HG03175 (cell line): ENCODE data around the gene TOP1.

Experiments
- ATAC-seq: cut with Tn5 transposase; IDR thresholded peaks from one replicate; pipeline ENCODE4 v1.9.1; 2021; ENCODE audit warnings: mild to moderate bottlenecking, moderate library complexity; ENCODE audit not compliant: unreplicated experiment

Gene TOP1

GRCh38 chr20:41141153-41141815 lies 112.7 kb downstream of the TOP1 start:
- ATAC-seq = no peak

GRCh38 chr20:41142245-41142644 lies 113.6 kb downstream of the TOP1 start:
- no peak for ATAC-seq

GRCh38 chr20:41142919-41143318 lies 114.3 kb downstream of the TOP1 start:
- ATAC-seq = no peak

- no peak for ATAC-seq
Measured at GRCh38 chr20:41143354-41143753, 114.7 kb downstream of the TOP1 start.

- ATAC-seq = no peak
Measured at GRCh38 chr20:41145317-41145716, 116.7 kb downstream of the TOP1 start.

- ATAC-seq = no peak
Measured at GRCh38 chr20:41145821-41146620, 117.4 kb downstream of the TOP1 start.

- ATAC-seq = no peak
Measured at GRCh38 chr20:41147767-41148191, 119.2 kb downstream of the TOP1 start.

- no peak for ATAC-seq
Measured at GRCh38 chr20:41148942-41149341, 120.3 kb downstream of the TOP1 start.

- ATAC-seq = no peak
Measured at GRCh38 chr20:41150664-41151063, 122.0 kb downstream of the TOP1 start.

GRCh38 chr20:41151134-41151869 lies 122.7 kb downstream of the TOP1 start:
- ATAC-seq = no peak

- ATAC-seq = no peak
Measured at GRCh38 chr20:41152108-41152757, 123.6 kb downstream of the TOP1 start.

GRCh38 chr20:41154436-41155176 lies 126.0 kb downstream of the TOP1 start:
- ATAC-seq = no peak

- no peak for ATAC-seq
Measured at GRCh38 chr20:41155261-41155660, 126.6 kb downstream of the TOP1 start.

- ATAC-seq = no peak
Measured at GRCh38 chr20:41158082-41158625, 129.5 kb downstream of the TOP1 start.

- no peak for ATAC-seq
Measured at GRCh38 chr20:41159547-41159946, 130.9 kb downstream of the TOP1 start.

GRCh38 chr20:41160686-41161085 lies 132.1 kb downstream of the TOP1 start:
- ATAC-seq = no peak

- ATAC-seq = no peak
Measured at GRCh38 chr20:41161886-41162285, 133.3 kb downstream of the TOP1 start.

- ATAC-seq = no peak
Measured at GRCh38 chr20:41162396-41162795, 133.8 kb downstream of the TOP1 start.

GRCh38 chr20:41163821-41164220 lies 135.2 kb downstream of the TOP1 start:
- no peak for ATAC-seq
